Vagina (tissue), 2 donors: ENCODE data around the gene RNPEPL1. TPM values are rescaled to one million over a fixed set of nuclear protein-coding genes. Genes with fewer than 3 reads are reported as not detected.

Source experiments
- DNase-seq, 2 donors: peaks; one replicate each; pipeline ENCODE4 v3.0.0-alpha.2; 2017; ENCODE audit errors: extremely low spot score in 2 of 2
- H3K27ac ChIP-seq: fragments of 200-600 bp; sonication (generic); one replicate; pipeline ENCODE4 v1.5.1; 2019
- H3K27me3 ChIP-seq: fragments of 200-600 bp; sonication (generic); one replicate; pipeline ENCODE4 v1.5.1; 2019
- H3K36me3 ChIP-seq, 2 donors: fragments of 200-600 bp; sonication (generic); one replicate each; pipeline ENCODE4 v1.5.1; 2017 to 2019
- H3K4me1 ChIP-seq: fragments of 200-600 bp; sonication (generic); one replicate; pipeline ENCODE4 v1.5.1; 2019
- H3K4me3 ChIP-seq, 2 donors: fragments of 200-600 bp; sonication (generic); 1 replicate in 1 of 2; 2 replicates in 1 of 2; pipeline ENCODE4 v1.5.1; 2016 to 2019
- H3K9me3 ChIP-seq: fragments of 200-600 bp; sonication (generic); one replicate; pipeline ENCODE4 v1.5.1; 2019
- CTCF ChIP-seq, 3 experiments: fragments of 450-650 bp in 2 of 3; fragments of 200-600 bp in 1 of 3; sonication (generic) in 1 of 3; IDR thresholded peaks; one replicate each; pipeline ENCODE4 v1.5.1; 2017 to 2019; ENCODE audit warnings: antibody characterized with exemption in 3 of 3, mild to moderate bottlenecking in 2 of 3, moderate library complexity in 2 of 3
- POLR2A ChIP-seq, 2 donors: fragments of 450-650 bp; IDR thresholded peaks; one replicate each; pipeline ENCODE4 v1.6.1; 2017; ENCODE audit warnings: antibody characterized with exemption in 2 of 2, mild to moderate bottlenecking in 2 of 2, moderate library complexity in 2 of 2
- POLR2AphosphoS5 ChIP-seq, 2 donors: sonication (generic); formaldehyde crosslinking; IDR thresholded peaks; one replicate each; pipeline ENCODE4 v1.9.0; 2017; ENCODE audit warnings: antibody characterized with exemption in 2 of 2, mild to moderate bottlenecking in 2 of 2, low read depth in 1 of 2; ENCODE audit not compliant: insufficient read depth in 1 of 2
- intact Hi-C: fragments of 100-400 bp; cut with DNase I; formaldehyde crosslinking; loops from one replicate; pipeline ENCODE4 v1.15.1; 2023
- total RNA-seq: library from RNA; depleted of rRNA; stranded (reverse); fragments of >200 nt; gene quantifications from one replicate; pipeline ENCODE4 v1.2.3, GENCODE V29; 2016

RNPEPL1 gene
- total RNA-seq, 1 donor from 2014 or later = 65.1 TPM

GRCh38 chr2:240569998-240570530, 1.8 kb downstream of the RNPEPL1 start:
- no peak overlapping the region for H3K27ac ChIP-seq

GRCh38 chr2:240570531-240571313, 2.4 kb downstream of the RNPEPL1 start:
- Histone ChIP-seq H3K9me3 (no peaks in the 10 kb centered on the region), H3K4me1 (peaks cover 60% of the 10 kb centered on the region), H3K27ac (no peak overlapping the region), H3K27me3 (no peaks in the 10 kb centered on the region), H3K4me3 (no peak overlapping the region), H3K36me3 (peaks cover 0 to 12% of the 10 kb centered on the region in 2 donors)
- TF ChIP-seq CTCF (IDR thresholded peaks at IDR 0.05) (no peak), POLR2A (IDR thresholded peaks at IDR 0.05) (no peak), POLR2AphosphoS5 (IDR thresholded peaks at IDR 0.05; ENCODE audit: insufficient read depth in 1 of 2, low read depth in 1 of 2) (no peak)
- no peak for DNase-seq
- intact Hi-C loops = no loop called here

More at GRCh38 chr2:240569998-240570530, 1.8 kb downstream of the RNPEPL1 start:
- Histone ChIP-seq H3K4me3 (peak overlapping the region in 1 of 2 donors; percentile 76), H3K9me3 (no peaks in the 10 kb centered on the region), H3K27me3 (no peaks in the 10 kb centered on the region), H3K4me1 (peaks cover 59% of the 10 kb centered on the region), H3K36me3 (peaks cover 0 to 8% of the 10 kb centered on the region in 2 donors)
- intact Hi-C loops = loop anchor here (5.0 kb wide), 1 partner anchor 118 kb away; no protein-coding TSS in a partner anchor
- TF ChIP-seq POLR2AphosphoS5 (IDR thresholded peaks at IDR 0.05; ENCODE audit: insufficient read depth in 1 of 2, low read depth in 1 of 2) (no peak), CTCF (IDR thresholded peaks at IDR 0.05) (no peak), POLR2A (IDR thresholded peaks at IDR 0.05) (no peak)
- no peak for DNase-seq

- intact Hi-C loops = no loop called here
- TF ChIP-seq POLR2AphosphoS5 (IDR thresholded peaks at IDR 0.05; ENCODE audit: insufficient read depth in 1 of 2, low read depth in 1 of 2) (no peak), POLR2A (IDR thresholded peaks at IDR 0.05) (no peak), CTCF (IDR thresholded peaks at IDR 0.05) (no peak)
- Histone ChIP-seq H3K27ac (no peak overlapping the region), H3K4me3 (no peak overlapping the region), H3K27me3 (no peaks in the 10 kb centered on the region), H3K4me1 (peaks cover 56% of the 10 kb centered on the region), H3K9me3 (no peaks in the 10 kb centered on the region), H3K36me3 (peaks cover 0 to 16% of the 10 kb centered on the region in 2 donors)
- DNase-seq = no peak
Measured at GRCh38 chr2:240571314-240571973, 3.2 kb downstream of the RNPEPL1 start.

- Histone ChIP-seq H3K4me1 (peaks cover 46% of the 10 kb centered on the region), H3K9me3 (no peaks in the 10 kb centered on the region), H3K36me3 (peaks cover 0 to 26% of the 10 kb centered on the region in 2 donors), H3K27me3 (no peaks in the 10 kb centered on the region), H3K27ac (no peak overlapping the region), H3K4me3 (no peak overlapping the region)
- intact Hi-C loops = no loop called here
- no peak for DNase-seq
- TF ChIP-seq POLR2A (IDR thresholded peaks at IDR 0.05) (no peak), CTCF (IDR thresholded peaks at IDR 0.05) (no peak), POLR2AphosphoS5 (IDR thresholded peaks at IDR 0.05; ENCODE audit: insufficient read depth in 1 of 2, low read depth in 1 of 2) (no peak)
Measured at GRCh38 chr2:240572141-240573031, 4.1 kb downstream of the RNPEPL1 start.
